HG03354 (cell line): ENCODE data around the gene FUBP3.
A peak's percentile ranks its signal among the peaks of the same experiment; 100 is the strongest.
"Not testable (repeated sequence)": the region's sequence is repeated elsewhere in the genome, so short reads cannot be mapped to it uniquely, and the experiment has no call there.

Source experiments
- ATAC-seq: cut with Tn5 transposase; IDR thresholded peaks from one replicate; pipeline ENCODE4 v1.9.1; 2021; ENCODE audit warnings: mild to moderate bottlenecking; ENCODE audit not compliant: unreplicated experiment, poor library complexity, severe bottlenecking

The FUBP3 gene

DNA sequence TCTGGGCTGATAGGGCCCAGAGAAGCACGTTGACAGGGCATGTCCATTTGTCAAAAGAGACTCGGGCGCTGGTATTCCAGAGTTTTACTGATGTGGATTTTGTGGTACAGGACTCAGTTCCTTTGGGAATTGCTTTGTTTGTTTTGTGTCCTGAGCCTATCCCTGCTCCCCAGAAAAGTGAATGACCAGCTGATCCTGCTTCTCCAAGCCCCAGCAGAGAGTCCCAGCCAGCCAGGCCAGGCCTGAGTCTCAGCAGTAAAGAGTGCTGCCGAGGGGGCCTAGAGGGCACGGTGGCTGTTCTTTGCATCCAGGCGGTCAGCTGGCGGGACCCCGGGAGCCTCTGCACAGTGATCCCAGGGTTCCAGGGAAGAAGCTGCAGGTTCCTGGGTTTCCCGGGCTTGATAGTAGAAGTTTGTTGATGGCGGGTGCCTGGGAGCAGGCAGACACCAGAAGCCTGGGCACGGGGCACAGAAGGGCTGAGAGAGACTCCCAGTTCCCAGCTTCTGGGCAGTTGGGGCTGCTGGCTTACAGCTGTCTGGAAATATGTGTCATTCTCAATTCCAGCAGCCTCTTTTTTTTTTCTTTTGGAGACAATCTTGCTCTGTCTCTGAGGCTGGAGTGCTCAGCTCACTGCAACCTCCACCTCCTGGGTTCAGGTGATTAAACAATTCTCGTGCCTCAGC lies 93.7 kb downstream of the FUBP3 start:
- no peak for ATAC-seq

GRCh38 chr9:130675396-130675795 lies 96.0 kb downstream of the FUBP3 start:
- no peak for ATAC-seq

GRCh38 chr9:130677252-130677651 lies 97.9 kb downstream of the FUBP3 start:
- ATAC-seq = no peak

GRCh38 chr9:130680836-130681768 lies 101.7 kb downstream of the FUBP3 start:
- ATAC-seq = peak; percentile 51

GRCh38 chr9:130681769-130682420 lies 102.5 kb downstream of the FUBP3 start:
- ATAC-seq = peak; percentile 30

DNA sequence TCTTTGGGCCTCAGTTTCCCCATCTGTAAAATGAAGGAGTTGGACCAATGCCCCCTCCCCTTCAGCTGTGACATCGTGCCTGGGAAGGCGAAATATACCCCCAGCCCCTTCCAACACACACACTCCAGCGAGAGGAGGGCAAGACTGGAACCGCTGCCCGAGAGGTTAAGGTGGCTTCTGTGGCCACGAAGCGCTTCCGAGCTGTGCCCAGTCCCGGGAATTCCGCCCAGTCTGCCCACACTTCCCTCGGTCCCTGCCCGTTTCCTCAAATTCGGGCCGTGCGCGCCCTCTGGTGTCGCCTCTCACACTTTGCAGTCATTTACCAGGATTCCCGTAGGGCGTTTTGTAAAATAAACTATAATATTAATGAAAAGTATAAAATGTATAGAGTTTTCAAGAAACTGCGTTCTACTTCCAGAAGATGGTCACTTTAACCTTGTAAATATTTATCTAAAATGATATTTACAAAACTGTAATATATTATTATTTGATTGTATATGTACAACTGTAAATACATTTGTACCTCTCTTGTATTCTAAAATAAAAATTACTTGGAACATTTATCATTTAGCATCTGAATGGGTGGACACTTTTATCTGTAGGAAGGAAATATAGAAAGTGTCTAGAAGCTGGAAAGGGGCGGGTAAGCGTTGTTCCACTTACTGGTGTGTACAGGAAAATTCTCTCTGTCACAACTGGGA lies 103.2 kb downstream of the FUBP3 start:
- ATAC-seq = no peak

DNA sequence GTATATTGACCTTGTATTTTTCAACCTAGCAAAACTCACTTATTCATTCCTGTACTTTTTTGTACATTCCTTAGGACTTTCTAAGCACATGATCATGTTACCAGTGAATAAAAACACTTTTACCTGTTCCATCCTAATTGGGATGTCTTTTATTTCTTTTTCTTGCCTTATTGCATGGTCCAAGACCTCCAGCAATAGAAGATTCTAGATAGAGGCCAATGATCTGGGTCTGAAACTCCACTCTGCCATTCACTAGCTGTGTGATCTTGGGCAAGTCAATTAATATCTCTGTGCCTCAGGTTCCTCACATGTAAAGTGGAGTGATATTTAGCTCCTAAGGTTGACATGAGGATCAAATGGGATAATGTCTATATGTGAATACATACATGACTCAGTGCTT lies 105.7 kb downstream of the FUBP3 start:
- ATAC-seq = no peak

GRCh38 chr9:130685945-130686344 lies 106.6 kb downstream of the FUBP3 start:
- ATAC-seq = not testable (repeated sequence)

- no peak for ATAC-seq
These were observed 108.2 kb downstream of the FUBP3 start for GRCh38 chr9:130687615-130688014.
